Activated CD4-positive, alpha-beta T cell treated with anti-CD3 and anti-CD28 coated beads for 4 hours (primary cell): ENCODE data around the gene GRB10.
A peak's percentile ranks its signal among the peaks of the same experiment; 100 is the strongest.
"Not testable (repeated sequence)": the region's sequence is repeated elsewhere in the genome, so short reads cannot be mapped to it uniquely, and the experiment has no call there.

Experiments
- DNase-seq, 2 donors: peaks; one replicate each; pipeline ENCODE4 v3.0.0-alpha.2; 2020

Gene GRB10

GRCh38 chr7:50596484-50596883 lies 186.2 kb downstream of the GRB10 start:
- DNase-seq = no peak

GRCh38 chr7:50595491-50596102 lies 187.1 kb downstream of the GRB10 start:
- DNase-seq = peak in 1 of 2 donors; percentile 14

- no peak for DNase-seq
Measured at GRCh38 chr7:50594734-50595485, 187.8 kb downstream of the GRB10 start.

- no peak for DNase-seq
Measured at GRCh38 chr7:50594136-50594535, 188.6 kb downstream of the GRB10 start.

- no peak for DNase-seq
Measured at GRCh38 chr7:50592940-50593339, 189.8 kb downstream of the GRB10 start.

- DNase-seq = no peak
Measured at GRCh38 chr7:50591480-50592438, 190.9 kb downstream of the GRB10 start.

DNA sequence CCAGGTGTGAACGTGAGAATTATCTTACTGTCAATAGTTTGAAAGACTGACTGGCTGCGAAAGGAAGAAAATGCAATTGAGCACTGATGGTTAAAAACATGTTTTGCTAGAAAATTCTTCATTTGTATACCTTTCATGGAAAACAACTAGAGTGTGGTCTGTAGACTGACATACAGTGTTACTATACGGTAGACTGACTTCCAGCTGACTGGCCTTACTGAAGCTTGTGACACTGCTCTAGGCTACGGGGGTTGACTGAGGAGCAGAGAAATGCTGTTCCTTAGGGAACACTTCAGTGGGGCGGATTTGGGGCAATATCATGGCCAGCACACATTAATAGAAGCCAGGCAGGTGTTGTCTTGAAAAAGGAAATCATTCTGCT lies 191.6 kb downstream of the GRB10 start:
- no peak for DNase-seq

- DNase-seq = no peak
Measured at GRCh38 chr7:50590535-50590934, 192.2 kb downstream of the GRB10 start.

GRCh38 chr7:50589364-50589763 lies 193.3 kb downstream of the GRB10 start:
- no peak for DNase-seq

GRCh38 chr7:50588937-50589336 lies 193.8 kb downstream of the GRB10 start:
- DNase-seq = no peak

DNA sequence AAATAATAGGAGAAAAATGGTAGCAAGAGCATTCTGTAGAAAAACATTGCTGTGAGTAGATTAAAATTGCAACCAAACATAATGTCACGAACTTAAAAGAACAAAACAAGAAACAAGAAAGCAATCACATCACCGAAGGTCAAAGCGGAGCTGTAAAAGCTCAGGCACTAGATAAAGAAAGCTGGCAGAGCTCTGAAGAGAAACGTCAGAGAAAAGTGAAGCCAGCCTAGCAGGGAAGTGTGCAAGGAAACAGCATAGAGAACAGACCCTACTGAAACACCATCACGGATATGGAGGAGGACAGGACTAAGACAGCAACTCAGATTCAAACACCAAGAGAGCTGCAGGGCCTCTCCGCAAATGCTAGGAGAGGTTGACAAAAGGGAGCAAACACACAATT lies 195.0 kb downstream of the GRB10 start:
- no peak for DNase-seq

DNA sequence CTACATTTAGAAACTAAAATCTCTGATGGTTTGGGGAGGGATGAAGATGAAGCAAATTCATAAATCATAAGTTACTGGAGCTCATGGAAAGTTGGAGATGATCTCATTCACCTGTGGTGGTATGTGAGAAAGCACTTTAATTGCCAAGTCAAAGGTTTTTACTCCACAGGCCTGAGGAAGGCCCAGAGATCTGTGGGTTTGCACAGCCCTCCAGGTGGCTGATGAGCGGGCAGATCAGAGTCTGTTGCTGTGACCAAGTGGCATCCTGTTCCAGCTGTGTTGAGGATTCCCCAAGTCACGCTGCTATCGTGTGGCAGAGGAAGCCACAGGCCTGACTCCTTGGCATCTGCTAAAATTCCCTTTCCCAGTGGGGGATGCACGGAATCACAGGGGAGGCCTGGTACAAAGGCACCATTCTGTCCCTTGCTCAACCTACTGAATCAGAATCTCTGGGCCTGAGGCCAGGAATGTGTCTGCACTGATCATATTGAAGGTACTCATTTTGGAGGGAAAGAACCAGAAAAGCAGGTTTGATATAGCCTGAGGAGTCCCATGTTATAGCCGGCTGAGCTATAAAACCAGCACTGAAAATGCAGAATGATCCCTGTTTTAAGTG lies 197.8 kb downstream of the GRB10 start:
- no peak for DNase-seq

DNA sequence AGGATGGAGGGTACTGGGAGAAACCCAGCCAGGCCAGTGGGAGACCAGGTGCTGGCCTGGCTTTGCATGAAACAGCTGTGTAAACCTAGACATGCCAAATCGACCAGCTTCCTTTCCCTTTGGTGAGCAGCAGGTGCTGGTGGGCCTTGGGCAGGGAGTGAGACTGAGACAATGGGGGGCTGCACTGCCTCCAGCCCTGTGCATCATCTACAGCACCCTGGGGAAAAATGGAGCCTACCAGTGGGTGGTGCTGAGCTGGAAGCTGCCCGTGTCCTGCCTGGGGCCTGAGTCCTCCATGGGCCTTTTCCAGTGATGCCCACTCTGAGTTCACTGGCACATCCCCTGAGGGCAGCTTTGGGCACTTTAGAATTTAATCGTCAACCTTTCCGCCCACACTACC lies 198.3 kb downstream of the GRB10 start:
- no peak for DNase-seq

GRCh38 chr7:50583295-50583694 lies 199.4 kb downstream of the GRB10 start:
- not testable (repeated sequence) for DNase-seq

DNA sequence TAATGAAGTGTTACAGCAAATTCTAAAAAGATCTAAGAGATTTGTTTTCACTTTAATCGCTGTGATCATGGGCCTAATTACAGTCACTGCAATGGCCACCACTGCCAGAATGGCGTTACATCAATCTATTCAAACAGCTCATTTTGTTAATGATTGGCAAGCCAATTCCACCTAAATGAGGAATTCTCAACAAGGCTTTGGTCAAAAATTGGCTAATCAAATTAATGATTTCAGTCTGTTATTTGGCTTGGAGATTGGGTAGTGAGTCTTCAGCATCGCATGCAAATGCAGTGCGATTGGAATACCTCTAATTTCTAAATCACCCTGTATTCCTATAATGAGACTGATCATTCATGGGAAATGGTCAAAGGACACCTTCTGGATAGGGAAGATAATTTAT lies 200.4 kb downstream of the GRB10 start:
- DNase-seq = not testable (repeated sequence)

DNA sequence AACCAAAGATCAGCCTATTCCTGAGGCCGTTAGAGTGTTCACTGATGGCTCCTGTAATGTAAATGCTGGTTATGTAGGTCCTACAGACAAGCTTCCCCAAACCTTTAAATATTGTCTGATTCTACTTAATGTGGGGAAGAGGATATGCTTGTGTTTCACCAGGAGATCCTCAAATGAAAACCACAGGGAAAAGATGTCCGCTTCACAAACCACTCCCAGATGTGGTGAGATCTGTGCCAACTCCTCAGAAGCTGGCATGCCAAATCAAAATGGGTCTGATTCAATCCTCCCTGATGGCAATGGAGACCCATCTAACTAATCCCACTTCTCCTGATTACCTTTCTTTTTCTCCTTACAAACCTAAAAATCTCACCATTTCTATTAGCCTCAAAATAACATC lies 202.0 kb downstream of the GRB10 start:
- DNase-seq = not testable (repeated sequence)

- DNase-seq = no peak
Measured at GRCh38 chr7:50580057-50580456, 202.6 kb downstream of the GRB10 start.

GRCh38 chr7:50578105-50578504 lies 204.6 kb downstream of the GRB10 start:
- DNase-seq = not testable (repeated sequence)

GRCh38 chr7:50577569-50577968 lies 205.1 kb downstream of the GRB10 start:
- no peak for DNase-seq

DNA sequence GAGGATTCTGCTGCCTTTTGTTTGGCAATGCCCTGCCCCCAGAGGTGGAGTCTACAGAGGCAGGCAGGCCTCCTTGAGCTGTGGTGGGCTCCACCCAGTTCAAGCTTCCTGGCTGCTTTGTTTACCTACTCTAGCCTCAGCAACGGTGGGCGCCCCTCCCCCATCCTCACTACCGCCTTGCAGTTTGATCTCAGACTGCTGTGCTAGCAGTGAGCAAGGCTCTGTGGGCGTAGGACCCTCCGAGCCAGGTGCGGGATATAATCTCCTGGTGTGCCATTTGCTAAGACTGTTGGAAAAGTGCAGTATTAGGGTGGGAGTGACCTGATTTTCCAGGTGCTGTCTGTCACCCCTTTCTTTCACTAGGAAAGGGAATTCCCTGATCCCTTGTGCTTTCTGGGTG lies 206.3 kb downstream of the GRB10 start:
- not testable (repeated sequence) for DNase-seq

DNA sequence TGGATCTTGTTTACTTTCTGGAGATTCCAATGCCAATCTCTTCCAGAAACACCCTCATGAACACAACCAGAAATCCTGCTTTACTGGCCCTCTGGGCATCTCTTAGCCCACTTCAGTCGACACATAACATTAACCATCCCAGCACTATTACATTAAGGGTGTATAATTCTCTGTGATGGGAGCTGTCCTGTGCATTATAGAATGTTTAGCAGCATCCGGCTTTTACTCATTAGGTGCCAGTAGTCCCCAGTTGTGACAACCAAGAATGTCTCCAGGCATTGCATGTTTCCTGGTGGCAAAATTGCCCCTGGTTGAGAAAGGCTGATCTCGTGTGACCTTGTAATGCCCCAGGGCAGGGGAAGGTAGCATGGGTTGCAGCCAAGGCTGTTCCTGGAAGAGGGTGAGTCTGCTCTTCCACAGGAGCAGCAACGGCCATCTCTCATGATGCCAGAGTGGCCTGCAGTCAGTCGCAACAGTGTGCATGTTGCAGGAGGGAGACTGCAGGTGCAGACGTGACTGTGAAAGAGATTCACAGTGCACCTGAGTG lies 214.9 kb downstream of the GRB10 start:
- no peak for DNase-seq

DNA sequence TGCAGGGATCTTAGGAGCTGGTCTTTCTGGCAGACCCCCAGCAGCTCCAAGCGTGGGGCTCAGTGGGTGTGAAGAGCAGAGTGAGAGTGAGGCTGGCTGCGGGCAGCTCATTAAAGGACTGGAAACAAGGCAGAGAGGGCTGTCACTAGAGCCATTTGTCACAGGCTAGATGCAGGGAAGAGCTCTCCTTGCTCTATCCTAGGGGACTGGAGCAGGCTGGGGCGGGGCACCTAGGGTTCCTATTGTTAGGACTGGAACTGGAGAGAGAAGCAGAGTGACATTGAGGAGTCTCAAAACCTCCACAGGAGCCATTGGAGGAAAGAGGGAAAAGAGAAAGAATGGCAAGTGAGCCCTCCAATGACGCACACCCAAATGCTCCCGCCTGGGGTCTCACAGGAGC lies 216.7 kb downstream of the GRB10 start:
- no peak for DNase-seq

DNA sequence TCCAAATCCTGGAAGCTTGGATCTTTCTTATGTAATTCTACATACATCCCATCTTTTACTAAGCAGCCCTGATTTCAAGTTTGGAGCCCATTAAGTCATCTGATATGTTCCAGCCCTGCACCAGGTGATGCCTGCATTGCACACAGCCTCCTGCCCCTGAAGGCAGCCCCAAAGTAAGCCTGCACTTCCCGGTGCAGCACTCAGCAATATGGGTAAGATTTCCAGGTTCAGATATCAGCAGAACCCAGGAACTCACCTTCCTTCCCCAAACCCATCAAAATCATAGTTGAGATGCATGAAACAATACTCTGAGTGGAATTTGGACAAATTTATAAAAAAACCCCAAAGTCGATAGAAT lies 217.2 kb downstream of the GRB10 start:
- DNase-seq = no peak
